DND-41 (cell line): Measurements from ENCODE around the gene SETD3.
A peak's percentile ranks its signal among the peaks of the same experiment; 100 is the strongest.

Experiments
- ATAC-seq: fragments of 200-7000 bp; cut with Tn5 transposase; 3 replicates; pipeline ENCODE4 v1.9.1; 2021; ENCODE audit warnings: low read depth; ENCODE audit not compliant: insufficient read depth
- DNase-seq: peaks from one replicate; pipeline ENCODE4 v3.0.0-alpha.2; 2020
- H2AFZ ChIP-seq: 2 replicates; pipeline ENCODE4 v1.6.0; 2012; ENCODE audit warnings: low read depth, low read length
- H3K27ac ChIP-seq: 2 replicates; pipeline ENCODE4 v1.5.1; 2012; ENCODE audit warnings: low read length, inconsistent platforms
- H3K27me3 ChIP-seq: fragments of 200-600 bp; sonication (generic); 2 replicates; pipeline ENCODE4 v1.6.0; 2012; ENCODE audit warnings: low read length, mild to moderate bottlenecking, inconsistent platforms; ENCODE audit not compliant: insufficient read depth, poor library complexity
- H3K36me3 ChIP-seq: 2 replicates; pipeline ENCODE4 v1.5.1; 2012; ENCODE audit warnings: low read length, inconsistent platforms; ENCODE audit not compliant: insufficient read depth
- H3K4me1 ChIP-seq: 2 replicates; pipeline ENCODE4 v1.5.1; 2012; ENCODE audit warnings: mild to moderate bottlenecking, low read length; ENCODE audit not compliant: insufficient read depth
- H3K4me2 ChIP-seq: 2 replicates; pipeline ENCODE4 v1.6.0; 2012; ENCODE audit warnings: mild to moderate bottlenecking, moderate library complexity, low read length, inconsistent platforms; ENCODE audit not compliant: insufficient read depth
- H3K4me3 ChIP-seq, 2 experiments: fragments of 200-600 bp in 1 of 2; shearing (Covaris generic) in 1 of 2; 2 replicates each; pipeline ENCODE4 v1.5.1; 2012 to 2016; ENCODE audit warnings: inconsistent platforms in 2 of 2, low read length in 2 of 2, mild to moderate bottlenecking in 2 of 2, low read depth in 1 of 2, moderate library complexity in 1 of 2
- H3K79me2 ChIP-seq: 2 replicates; pipeline ENCODE4 v1.6.0; 2012; ENCODE audit warnings: low read length, inconsistent platforms; ENCODE audit not compliant: insufficient read depth
- H3K9ac ChIP-seq: 2 replicates; pipeline ENCODE4 v1.6.0; 2012; ENCODE audit warnings: low read depth, mild to moderate bottlenecking, inconsistent platforms, low read length, moderate library complexity
- H3K9me3 ChIP-seq: 2 replicates; pipeline ENCODE4 v1.5.1; 2012; ENCODE audit warnings: low read length, moderate library complexity, mild to moderate bottlenecking, inconsistent platforms; ENCODE audit not compliant: insufficient read depth, severe bottlenecking
- H4K20me1 ChIP-seq: 2 replicates; pipeline ENCODE4 v1.6.0; 2012; ENCODE audit warnings: low read length; ENCODE audit not compliant: insufficient read depth
- EZH2 ChIP-seq: IDR thresholded peaks from 3 replicates; pipeline ENCODE4 v1.6.1; 2012; ENCODE audit warnings: borderline replicate concordance, low read depth, mild to moderate bottlenecking, moderate library complexity, low read length, inconsistent platforms; ENCODE audit not compliant: severe bottlenecking
- TF ChIP-seq, protein P1 (sequence below): IDR thresholded peaks from 2 replicates; pipeline ENCODE4 v1.5.1; 2012; ENCODE audit warnings: borderline replicate concordance, low read length, moderate library complexity, mild to moderate bottlenecking; ENCODE audit not compliant: poor library complexity, severe bottlenecking; ENCODE audit errors: extremely low read depth

The SETD3 gene

DNA sequence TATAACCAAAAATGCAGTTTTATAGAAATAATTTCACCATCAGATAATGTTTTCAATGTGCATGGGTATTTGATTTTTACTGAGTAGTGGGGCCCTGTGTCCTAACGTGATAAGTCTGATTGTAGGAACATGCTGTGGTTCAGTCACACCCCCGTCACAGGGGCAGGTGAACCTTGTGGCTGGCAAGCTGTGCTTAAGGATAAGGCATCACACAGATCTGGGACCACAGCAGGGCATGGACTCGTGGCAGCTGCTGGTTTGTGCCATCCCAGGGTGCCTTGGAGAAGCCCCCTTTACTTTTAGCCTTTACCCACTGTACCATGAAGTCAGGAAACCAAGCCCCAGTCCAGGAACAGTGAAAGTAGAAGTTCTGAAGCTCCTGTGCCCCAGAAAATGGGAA lies 17.2 kb upstream of the SETD3 start:
- Histone ChIP-seq H3K27ac (no peak overlapping the region), H3K4me2 (no peak overlapping the region), H3K9me3 (no peaks in the 10 kb centered on the region), H3K4me1 (no peaks in the 10 kb centered on the region), H3K79me2 (peaks cover 23% of the 10 kb centered on the region), H3K9ac (no peak overlapping the region), H2AFZ (no peak overlapping the region), H3K4me3 (no peak overlapping the region), H3K36me3 (peaks cover 84% of the 10 kb centered on the region), H4K20me1 (peaks cover 17% of the 10 kb centered on the region), H3K27me3 (no peaks in the 10 kb centered on the region)
- ATAC-seq (no peak), DNase-seq (no peak)
- TF ChIP-seq, protein P1, sequence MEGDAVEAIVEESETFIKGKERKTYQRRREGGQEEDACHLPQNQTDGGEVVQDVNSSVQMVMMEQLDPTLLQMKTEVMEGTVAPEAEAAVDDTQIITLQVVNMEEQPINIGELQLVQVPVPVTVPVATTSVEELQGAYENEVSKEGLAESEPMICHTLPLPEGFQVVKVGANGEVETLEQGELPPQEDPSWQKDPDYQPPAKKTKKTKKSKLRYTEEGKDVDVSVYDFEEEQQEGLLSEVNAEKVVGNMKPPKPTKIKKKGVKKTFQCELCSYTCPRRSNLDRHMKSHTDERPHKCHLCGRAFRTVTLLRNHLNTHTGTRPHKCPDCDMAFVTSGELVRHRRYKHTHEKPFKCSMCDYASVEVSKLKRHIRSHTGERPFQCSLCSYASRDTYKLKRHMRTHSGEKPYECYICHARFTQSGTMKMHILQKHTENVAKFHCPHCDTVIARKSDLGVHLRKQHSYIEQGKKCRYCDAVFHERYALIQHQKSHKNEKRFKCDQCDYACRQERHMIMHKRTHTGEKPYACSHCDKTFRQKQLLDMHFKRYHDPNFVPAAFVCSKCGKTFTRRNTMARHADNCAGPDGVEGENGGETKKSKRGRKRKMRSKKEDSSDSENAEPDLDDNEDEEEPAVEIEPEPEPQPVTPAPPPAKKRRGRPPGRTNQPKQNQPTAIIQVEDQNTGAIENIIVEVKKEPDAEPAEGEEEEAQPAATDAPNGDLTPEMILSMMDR: no peak
- no peak for TF ChIP-seq EZH2

- TF ChIP-seq, protein P1: no peak
- TF ChIP-seq EZH2: no peak
- H3K4me2 ChIP-seq: no peak overlapping the region
- ATAC-seq: no peak
- H3K9me3 ChIP-seq: no peaks in the 10 kb centered on the region
- no peak overlapping the region for H3K27ac ChIP-seq
- no peak overlapping the region for H3K4me3 ChIP-seq
- H3K79me2 ChIP-seq: peaks cover 29% of the 10 kb centered on the region
- H3K27me3 ChIP-seq: no peaks in the 10 kb centered on the region
- no peak overlapping the region for H2AFZ ChIP-seq
- H3K9ac ChIP-seq: no peak overlapping the region
- DNase-seq: no peak
- H3K4me1 ChIP-seq: no peaks in the 10 kb centered on the region
- peaks cover 84% of the 10 kb centered on the region for H3K36me3 ChIP-seq
- H4K20me1 ChIP-seq: peaks cover 23% of the 10 kb centered on the region
Measured at GRCh38 chr14:99497341-99497740, 16.7 kb upstream of the SETD3 start.

GRCh38 chr14:99484106-99484505 lies 3.4 kb upstream of the SETD3 start:
- Histone ChIP-seq H3K4me1 (peaks cover 32% of the 10 kb centered on the region), H3K79me2 (peaks cover 94% of the 10 kb centered on the region), H3K9ac (no peak overlapping the region), H4K20me1 (peaks cover 75% of the 10 kb centered on the region), H3K27me3 (no peaks in the 10 kb centered on the region), H2AFZ (no peak overlapping the region), H3K9me3 (no peaks in the 10 kb centered on the region), H3K27ac (no peak overlapping the region), H3K4me2 (peak overlapping the region; percentile 29; the same call in 1 of the 2 replicates), H3K4me3 (no peak overlapping the region), H3K36me3 (no peaks in the 10 kb centered on the region; the same call in 1 of the 2 replicates)
- ATAC-seq (no peak), DNase-seq (no peak)
- TF ChIP-seq, protein P1: no peak
- TF ChIP-seq EZH2: no peak

DNA sequence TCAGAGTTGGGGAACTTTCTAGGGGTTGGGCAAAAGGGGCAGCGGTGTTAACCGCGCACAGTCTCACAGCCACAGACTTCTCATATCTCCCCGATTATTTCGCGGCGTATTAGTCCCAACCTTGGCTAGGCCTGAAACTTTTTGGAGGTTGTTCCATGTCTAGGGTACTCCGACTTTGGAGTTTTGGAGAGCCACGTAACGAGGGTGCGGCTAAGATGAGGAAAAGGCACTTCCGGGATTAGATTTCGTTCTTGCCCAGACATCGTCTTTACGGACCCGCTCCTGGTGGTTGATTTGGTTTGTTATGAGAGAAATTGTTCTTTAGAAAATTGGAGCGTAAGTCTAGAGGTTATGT lies 1.1 kb upstream of the SETD3 start:
- H3K4me3 ChIP-seq: peak overlapping the region; percentile 75 to 77
- peak overlapping the region; percentile 68 for H3K9ac ChIP-seq
- peaks cover 43% of the 10 kb centered on the region for H3K4me1 ChIP-seq
- H3K9me3 ChIP-seq: no peaks in the 10 kb centered on the region
- no peak for ATAC-seq
- DNase-seq: peak; percentile 26
- no peaks in the 10 kb centered on the region; the same call in none of the 2 replicates for H3K36me3 ChIP-seq
- no peaks in the 10 kb centered on the region for H3K27me3 ChIP-seq
- H3K27ac ChIP-seq: peak overlapping the region; percentile 77
- H2AFZ ChIP-seq: peak overlapping the region; percentile 95
- H3K4me2 ChIP-seq: peak overlapping the region; percentile 91
- H4K20me1 ChIP-seq: peaks cover 73% of the 10 kb centered on the region
- TF ChIP-seq EZH2: no peak
- TF ChIP-seq, protein P1: no peak
- H3K79me2 ChIP-seq: peaks cover 94% of the 10 kb centered on the region
